GM06990 (cell line): Measurements from ENCODE around the gene CCDC148.

Experiments used
- DNase-seq: peaks from one replicate; pipeline ENCODE4 v3.0.0-alpha.2; 2011; ENCODE audit not compliant: insufficient read length; ENCODE audit errors: extremely low read depth
- H3K27me3 ChIP-seq: replicated peaks from 2 replicates; pipeline ENCODE4 v1.6.0; 2011; ENCODE audit warnings: low read length; ENCODE audit not compliant: control insufficient read depth, insufficient read depth
- H3K36me3 ChIP-seq: 2 replicates; pipeline ENCODE4 v1.5.1; 2011; ENCODE audit warnings: low read length; ENCODE audit not compliant: control insufficient read depth, insufficient read depth
- H3K4me3 ChIP-seq: replicated peaks from 2 replicates; pipeline ENCODE4 v1.5.1; 2011; ENCODE audit warnings: low read depth, mild to moderate bottlenecking, control low read depth, low read length
- CTCF ChIP-seq: IDR thresholded peaks from 2 replicates; pipeline ENCODE4 v1.5.1; 2011; ENCODE audit warnings: low read length, control low read depth, mild to moderate bottlenecking, inconsistent platforms; ENCODE audit not compliant: insufficient read depth, poor library complexity, severe bottlenecking

CCDC148 gene

DNA sequence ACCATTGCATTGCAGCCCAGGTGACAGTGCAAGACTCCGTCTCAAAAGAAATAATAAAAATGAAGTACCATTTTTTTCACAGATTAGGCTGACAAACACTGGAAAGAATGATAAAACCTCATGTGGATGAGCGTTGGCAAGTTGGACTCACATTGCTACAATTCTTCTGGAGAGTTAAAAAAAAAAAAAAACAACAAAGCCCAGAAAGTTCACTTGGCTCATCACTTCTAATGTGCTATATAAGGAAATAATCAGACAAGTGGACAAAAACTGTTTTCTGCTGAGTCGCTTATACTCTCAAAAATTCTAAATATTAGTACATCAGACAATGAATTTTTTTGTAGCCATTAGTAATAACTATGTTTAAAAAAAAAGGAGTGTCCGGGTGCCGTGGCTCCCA lies 38.6 kb upstream of the CCDC148 start:
- DNase-seq, result no peak
- no peak overlapping the region for H3K4me3 ChIP-seq
- no peaks in the 10 kb centered on the region for H3K27me3 ChIP-seq
- no peak for TF ChIP-seq CTCF
- H3K36me3 ChIP-seq, result no peaks in the 10 kb centered on the region

DNA sequence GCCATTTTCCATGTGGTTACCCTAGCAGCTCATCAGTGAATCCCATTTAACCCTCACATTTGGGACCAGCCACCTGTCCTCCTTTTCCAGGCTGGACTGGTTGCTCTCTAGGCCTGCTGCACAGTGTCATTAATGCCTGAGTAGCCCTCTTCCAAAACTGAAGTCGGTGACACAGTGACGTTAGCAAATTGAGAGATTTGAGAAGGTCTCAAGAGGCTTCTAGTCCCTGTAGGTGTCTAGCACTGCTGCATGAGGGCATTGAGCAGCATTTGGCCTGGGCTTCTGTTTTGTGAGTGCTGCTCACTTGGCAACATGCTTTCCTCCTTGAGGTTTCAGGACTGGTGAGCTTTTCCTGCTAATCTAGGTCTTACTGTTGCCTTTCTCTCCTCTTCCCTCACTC lies 36.9 kb upstream of the CCDC148 start:
- no peak for TF ChIP-seq CTCF
- no peaks in the 10 kb centered on the region for H3K36me3 ChIP-seq
- H3K4me3 ChIP-seq, result no peak overlapping the region
- no peaks in the 10 kb centered on the region for H3K27me3 ChIP-seq
- no peak for DNase-seq

DNA sequence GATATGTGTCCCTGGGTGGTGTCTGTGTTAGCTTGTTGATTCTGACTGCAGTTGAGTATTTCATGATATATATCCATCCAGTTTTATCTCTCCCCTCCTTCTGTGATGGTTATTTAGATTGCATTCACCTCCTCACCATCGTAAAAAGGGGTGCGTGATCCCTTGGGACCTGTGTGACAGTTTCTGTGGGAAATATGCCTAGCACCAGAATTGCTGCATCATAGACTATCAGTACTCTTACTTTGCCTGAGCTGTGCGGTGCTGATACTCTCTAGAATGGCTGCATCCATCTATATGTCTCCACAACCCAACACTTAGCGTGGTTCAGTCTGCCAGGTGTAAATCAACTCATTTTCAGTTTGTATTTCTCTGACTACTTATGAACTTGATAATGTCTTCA lies 34.5 kb upstream of the CCDC148 start:
- Histone ChIP-seq H3K36me3 (no peaks in the 10 kb centered on the region), H3K4me3 (no peak overlapping the region), H3K27me3 (no peaks in the 10 kb centered on the region)
- no peak for TF ChIP-seq CTCF
- no peak for DNase-seq

GRCh38 chr2:158489366-158490112 lies 33.0 kb upstream of the CCDC148 start:
- Histone ChIP-seq H3K27me3 (no peaks in the 10 kb centered on the region), H3K4me3 (no peak overlapping the region), H3K36me3 (no peaks in the 10 kb centered on the region)
- TF ChIP-seq CTCF, result no peak
- DNase-seq, result no peak

GRCh38 chr2:158488442-158489216 lies 32.1 kb upstream of the CCDC148 start:
- H3K27me3 ChIP-seq, result no peaks in the 10 kb centered on the region
- TF ChIP-seq CTCF, result no peak
- DNase-seq, result no peak
- H3K36me3 ChIP-seq, result no peaks in the 10 kb centered on the region
- no peak overlapping the region for H3K4me3 ChIP-seq
